SHP77 (cell line): ENCODE measurements around the gene RWDD3.

Experiments used
- DNase-seq, 2 experiments: peaks; one replicate each; lab custom pipeline; 2025; lab: John Stamatoyannopoulos, UW

Gene RWDD3, protein sequence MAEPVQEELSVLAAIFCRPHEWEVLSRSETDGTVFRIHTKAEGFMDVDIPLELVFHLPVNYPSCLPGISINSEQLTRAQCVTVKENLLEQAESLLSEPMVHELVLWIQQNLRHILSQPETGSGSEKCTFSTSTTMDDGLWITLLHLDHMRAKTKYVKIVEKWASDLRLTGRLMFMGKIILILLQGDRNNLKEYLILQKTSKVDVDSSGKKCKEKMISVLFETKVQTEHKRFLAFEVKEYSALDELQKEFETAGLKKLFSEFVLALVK

DNA sequence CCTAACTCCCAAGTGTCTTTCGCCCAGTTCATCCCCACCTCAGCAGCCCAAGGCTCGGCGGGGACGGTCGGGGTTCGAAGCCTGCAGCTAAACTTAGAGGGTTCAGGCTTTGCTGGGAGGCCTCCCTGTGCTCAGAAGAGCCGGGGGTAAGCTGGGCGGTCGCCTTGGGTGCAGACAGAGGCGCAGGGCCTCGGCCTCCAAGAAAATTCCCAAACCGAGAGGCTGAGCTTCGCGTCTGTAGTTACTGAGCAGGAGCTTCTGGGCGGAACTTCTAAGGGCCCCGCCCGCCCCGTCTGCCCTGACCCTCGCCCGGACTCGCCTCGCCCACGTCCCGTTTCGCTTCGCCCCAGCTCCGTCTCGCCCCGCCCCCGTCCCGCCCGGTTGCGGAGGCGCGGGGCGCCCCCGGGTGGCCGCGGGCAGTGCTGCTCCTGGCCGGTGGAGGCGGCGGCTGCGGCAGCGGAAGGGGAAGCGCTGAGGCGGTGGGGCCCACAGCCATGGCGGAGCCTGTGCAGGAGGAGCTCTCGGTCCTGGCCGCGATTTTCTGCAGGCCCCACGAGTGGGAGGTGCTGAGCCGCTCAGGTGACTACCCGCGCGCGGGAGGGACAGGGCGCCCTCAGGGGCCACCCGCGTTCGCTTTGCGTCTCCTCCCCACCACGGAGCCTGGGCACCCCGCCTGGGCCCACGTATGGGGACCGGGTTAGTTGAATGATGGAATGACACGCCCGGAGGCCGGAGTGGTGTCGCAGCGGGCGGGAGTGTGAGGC is at the start of gene RWDD3:
TSS of gene RWDD3 (plus strand) at position 474 of the 764 bp plus-strand sequence. CDS start at position 495, 21 bp downstream.
- DNase-seq, result peak; percentile 69 to 75

DNA sequence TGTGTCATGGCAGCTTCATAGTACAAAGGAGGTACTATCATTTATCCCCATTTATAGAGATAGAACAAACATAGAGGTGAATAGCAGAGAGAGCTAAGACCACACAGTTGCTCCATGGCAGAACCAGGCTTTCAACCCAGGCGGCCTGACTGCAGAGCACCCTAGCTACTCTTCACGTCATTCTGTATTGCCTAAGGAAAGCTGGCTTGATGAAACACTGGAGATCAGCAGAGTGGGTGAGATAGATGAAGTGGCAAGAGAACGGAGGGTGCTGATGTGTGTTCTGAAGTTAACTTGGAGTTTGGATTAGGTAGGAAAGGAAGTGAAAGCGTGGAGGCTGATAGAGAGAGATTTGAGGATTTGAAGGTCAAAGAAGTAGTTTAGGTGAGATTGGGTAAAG is 47.9 kb upstream of the RWDD3 start:
- DNase-seq, result no peak

DNA sequence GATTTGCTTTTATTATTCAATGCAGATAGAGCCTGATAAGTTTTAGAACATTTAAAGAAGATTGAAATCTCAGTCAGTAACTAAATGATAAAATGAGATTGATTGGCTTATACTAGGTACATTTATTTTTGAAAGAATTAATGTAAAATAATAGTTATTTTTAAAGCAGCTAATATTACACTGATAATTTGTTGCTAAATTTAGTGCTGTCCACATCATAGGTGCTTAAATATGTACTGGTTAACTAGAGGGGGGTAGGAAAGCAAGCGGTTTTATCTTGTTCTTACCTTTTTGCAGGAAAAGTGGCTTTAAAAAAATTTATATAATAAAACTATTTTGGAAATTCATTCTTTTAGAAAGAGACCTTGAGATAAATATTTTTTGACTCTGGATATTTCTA is 40.4 kb upstream of the RWDD3 start:
- DNase-seq, result no peak

DNA sequence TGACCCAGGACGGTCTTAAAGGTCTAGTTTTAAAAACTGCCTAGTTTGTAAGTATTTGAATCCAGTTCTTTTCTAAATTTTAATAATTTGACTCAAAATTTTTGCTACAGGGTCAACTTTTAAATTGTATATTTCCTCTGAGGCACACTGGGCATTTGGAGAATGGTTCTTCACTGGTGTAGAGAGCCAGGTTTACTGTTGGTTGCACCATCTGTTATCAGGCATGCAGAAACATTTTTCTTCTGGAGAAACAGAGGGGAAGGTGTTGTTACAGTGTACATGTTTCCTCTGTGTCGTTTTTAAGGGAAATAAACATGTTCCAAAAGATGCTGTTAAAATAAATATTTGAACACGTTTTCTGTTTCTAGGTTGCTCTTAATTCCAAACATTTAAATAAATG is 39.0 kb upstream of the RWDD3 start:
- DNase-seq, result no peak

DNA sequence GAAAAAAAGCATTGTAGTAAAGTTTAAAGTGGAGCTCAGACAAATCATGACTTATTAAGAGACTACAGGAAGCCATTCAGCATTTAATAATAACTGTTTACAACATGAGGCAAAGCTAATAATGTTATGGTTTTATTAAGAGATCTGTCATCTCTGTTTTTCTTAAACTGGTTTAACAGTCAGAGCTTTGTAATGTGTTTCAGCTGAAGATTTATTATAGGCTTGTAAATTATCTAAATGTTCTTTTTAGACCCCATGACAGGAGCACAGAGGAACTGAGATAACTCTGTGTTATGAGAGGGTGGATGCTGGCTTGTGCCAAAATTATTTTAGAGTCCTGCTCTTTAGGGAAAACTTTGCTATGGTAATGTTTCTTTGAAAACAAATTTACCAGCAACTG is 38.0 kb upstream of the RWDD3 start:
- no peak for DNase-seq

DNA sequence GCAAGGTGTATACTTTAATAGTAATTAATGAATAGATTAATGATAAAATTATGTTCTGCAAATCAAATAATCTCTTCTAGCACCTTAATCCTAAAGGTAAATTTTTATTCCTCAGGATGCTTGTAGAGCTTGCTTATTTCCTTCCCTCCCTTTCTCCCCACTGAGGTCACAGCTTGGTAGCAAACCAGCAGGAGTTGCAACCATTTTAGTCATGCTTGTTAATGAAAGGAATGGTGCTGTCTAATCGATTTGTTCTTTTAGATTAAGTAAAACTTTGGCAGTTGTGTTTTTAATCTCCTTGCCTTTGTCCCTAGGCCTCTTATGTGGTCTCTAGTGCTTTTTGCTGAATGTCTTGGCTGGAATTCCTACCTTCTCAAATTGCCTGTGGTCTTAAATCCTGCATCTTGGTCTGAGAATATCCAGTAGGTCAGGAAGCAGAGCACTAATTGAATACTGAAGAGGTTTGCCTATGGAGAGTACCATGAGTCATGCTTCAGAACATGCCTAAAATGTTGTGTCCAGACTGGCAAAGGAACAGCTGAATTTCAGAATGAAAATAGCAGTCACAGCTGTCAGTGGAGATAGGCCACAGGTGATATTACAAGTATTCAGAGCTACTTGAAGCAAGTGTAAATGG is 36.3 kb upstream of the RWDD3 start:
- no peak for DNase-seq

DNA sequence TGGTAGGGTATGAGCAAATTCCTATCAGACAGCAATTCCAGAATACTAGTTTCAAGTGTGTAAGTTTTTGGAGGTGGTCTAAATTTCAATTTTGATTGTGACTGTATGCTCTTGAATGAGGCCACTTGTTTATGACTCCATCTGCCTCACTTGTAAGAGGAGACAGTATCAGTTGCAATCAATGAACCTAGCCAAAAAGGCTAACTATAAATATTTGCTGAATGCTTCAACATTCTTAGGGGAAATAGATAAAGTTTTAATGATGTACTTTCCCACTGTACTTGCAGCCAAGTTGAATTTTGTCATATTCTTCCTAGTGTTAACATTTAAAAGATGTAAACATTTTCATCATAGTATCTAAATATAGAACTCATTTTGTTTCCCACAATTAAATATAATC is 32.1 kb upstream of the RWDD3 start:
- no peak for DNase-seq

DNA sequence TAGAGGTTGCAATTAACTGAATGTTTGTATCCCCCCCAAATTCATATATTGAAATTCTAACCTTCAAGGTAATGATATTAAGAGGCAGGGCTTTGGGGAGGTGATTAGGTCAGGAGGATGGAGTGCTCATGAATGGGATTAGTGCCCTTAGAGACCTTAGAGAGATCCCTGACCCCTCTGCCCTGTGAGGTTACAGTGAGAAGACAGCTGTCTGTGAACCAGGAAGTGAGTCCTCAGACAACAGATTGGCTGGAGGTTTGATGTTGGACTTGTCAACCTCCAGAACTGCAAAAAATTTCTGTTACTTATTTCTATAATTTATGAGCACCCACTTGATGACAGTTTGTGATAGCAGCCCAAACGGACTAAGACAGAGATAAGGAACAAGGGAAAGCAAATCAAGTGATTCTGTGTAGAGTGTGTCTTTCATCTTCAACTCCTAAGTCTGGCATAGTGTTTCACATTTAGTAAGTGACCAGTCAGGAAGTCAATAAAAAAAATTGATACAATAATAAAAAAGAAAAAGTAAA is 30.0 kb upstream of the RWDD3 start:
- DNase-seq, result no peak

DNA sequence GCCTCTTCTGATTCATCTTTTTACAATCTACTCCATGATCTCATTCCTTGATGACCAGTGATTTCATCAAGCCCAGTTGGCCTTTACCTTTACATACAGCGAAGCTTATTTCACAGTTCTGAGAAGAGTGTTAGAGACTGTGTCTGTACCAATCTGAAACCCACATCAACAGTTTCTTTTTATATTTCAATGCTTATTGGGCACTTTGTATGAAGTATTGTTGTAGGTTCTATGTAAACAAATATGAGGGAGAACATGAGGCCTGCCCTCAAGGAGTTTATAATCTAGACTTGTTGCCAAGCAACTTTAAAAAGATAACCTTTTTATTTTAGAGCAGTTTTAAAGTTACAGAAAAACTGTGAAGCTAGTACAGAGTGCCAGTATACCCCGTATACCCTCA is 27.5 kb upstream of the RWDD3 start:
- no peak for DNase-seq

DNA sequence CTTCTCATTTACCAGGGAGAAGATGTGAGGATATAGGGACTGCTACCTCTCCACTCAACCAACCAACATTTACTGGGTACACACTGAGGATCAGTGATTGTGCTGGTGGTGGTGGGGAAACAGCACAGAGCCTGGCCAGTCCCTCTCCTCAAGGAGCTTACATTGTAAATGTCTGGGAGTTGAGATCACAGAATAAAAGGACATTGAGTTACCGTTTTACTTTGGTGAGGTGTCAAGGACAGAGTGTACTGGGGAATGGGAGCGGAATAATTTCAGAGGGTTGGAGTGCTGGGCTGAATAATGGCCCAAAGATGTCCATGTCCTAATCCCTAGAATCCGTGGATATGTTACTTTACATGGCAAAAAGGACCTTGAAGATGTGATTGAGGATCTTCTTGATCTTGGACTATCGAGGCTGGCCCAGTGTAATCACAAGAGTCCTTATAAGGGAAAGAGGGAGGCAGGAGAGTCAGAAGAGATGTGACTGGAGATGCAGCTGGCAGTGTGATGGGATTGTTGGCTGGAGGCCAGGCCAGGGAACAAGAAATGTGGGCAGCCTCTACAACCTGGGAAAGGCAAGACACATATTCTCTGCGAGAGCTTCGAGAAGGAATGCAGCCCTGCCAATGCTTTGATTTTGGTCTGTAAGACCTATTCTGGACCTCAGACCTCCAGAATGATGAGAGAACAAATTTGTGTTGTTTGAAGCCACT is 26.6 kb upstream of the RWDD3 start:
- DNase-seq, result peak; percentile 19 to 46

DNA sequence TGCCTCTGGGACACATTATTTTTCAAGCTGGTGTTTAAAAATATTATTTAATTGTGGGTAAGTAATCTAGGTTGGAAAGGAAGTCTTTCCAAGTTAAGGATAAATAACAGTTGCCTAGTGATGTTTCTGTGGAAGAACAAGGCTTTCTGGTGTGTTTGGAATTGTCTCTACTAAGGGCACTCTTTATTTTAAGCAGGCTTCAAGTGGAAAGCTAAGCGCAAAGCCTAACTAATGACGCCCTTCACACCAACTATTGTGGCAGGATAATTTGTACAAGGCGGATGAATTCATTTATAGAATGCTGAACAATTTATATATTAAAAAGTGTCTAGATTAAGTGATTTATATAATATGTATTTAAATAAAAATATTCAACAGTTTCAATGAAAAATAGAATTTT is 25.1 kb upstream of the RWDD3 start:
- no peak for DNase-seq

DNA sequence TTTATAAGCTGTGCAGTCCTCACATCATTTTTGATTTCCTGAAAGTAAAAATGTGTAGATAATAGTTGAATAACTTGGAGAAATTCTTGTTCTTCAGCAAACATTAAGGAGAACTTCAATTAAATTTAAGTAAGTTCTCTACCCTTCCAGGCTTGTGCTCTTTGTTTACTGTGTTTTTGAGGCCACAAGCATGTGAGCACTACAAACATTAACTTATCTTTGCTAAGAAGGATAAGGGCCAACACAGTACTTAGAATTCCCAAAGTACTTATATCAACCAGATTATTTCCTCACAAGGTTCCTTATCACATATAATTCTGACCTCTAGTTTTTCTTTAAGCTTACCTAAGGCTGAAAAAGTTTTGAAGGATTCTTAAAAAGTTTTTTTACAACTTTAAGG is 24.7 kb upstream of the RWDD3 start:
- DNase-seq, result no peak

DNA sequence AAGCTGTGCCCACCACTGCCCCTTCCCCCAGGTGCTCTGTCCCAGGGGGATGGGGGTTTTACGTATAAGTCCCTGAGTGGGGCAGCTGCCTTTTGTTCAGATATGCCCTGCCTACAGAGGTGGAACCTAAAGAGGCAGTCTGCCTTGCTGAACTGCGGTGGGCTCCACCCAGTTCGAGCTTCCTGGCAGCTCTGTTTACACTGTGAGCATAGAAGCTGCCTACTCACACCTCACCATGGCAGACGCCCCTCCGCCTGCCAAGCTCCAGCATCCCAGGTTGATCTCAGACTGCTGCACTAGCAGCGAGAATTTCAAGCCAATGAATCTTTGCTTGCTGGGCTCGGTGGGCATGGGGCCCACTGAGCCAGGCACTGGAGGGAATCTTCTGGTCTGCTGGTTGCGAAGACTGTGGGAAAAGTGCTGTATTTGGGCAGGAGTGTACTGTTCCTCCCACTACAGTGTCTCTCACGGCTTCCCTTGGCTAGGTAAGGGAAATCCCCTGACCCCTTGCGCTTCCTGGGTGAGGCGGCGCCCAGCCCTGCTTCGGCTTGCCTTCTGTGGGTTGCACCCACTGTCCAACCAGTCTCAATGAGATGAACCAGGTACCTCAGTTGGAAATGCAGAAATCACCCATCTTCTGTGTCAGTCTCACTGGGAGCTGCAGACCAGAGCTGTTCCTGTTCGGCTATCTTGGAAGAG is 17.6 kb upstream of the RWDD3 start:
- peak in 1 of 2 experiments; percentile 14 for DNase-seq

DNA sequence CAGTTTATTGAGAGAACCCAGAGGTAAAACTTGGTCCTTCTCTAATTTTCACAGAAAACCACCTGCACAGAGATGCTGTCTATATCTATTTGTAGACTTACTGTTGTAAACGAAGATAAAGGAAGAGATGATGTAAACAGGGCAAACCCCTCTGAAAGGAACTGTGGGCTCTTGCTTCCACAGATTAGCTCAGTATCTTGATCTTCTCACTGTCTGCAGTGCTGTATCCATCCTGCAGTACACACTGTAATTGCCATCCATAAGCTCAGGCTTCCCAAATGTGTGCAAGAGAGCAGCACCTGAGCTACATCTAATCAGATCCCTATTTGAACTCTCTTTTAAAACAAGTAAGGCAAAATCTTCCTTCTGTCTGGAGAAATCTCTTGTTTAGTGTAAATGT is 16.6 kb upstream of the RWDD3 start:
- no peak for DNase-seq

DNA sequence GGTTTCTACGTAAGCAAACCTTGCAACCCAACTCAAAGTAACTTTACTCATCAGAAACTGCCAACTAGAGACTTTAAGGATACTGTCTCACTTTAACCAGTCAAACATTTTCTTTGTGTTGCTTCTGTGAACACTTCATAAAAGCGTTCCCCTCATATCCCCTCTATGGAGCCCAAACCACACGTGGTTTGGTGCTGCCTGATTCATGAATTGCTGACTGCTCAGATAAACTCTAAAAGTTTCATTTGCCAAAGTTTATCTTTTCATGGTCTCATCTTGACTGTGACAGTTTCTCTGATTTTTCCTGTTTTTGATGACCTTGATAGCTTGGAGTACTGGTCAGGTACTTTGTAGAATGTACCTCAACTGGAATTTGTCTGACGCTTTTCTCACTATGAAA is 14.6 kb upstream of the RWDD3 start:
- DNase-seq, result no peak

DNA sequence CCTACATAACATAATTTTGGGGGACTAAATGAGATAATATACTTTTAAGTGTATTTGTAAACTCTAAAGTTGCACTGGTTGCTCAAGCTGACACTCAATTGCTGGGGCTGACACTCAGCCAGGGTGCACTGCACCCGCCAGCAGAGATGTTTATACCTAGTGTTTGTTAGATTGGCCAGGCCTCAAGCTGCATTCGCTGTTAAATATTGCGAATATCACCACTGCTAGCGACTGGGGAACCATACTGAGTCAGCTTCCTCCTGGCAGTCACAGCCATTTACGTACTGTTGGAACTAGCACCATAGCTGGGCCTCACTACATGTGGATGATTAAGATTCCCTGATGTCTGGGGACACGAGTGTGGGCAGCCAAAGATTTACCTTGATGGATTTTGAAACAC is 12.7 kb upstream of the RWDD3 start:
- DNase-seq, result no peak

DNA sequence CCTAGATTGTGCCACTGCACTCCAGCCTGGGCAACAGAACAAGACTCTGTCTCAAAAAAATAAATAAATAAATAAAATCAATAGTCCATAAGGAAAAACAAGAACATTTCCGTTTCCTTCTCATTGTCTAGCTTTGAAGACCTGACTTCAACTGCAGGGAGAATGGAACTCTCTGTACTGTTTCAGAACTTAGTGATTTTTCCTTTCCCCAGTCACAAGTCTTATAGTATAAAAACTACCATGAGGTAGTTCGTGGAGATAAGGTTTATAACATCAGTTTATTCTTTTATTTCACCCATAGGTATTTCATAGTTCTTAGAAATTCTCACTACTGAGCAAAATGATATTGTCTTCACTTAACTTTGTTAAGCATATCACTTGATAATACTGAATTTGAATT is 11.4 kb upstream of the RWDD3 start:
- DNase-seq, result no peak

DNA sequence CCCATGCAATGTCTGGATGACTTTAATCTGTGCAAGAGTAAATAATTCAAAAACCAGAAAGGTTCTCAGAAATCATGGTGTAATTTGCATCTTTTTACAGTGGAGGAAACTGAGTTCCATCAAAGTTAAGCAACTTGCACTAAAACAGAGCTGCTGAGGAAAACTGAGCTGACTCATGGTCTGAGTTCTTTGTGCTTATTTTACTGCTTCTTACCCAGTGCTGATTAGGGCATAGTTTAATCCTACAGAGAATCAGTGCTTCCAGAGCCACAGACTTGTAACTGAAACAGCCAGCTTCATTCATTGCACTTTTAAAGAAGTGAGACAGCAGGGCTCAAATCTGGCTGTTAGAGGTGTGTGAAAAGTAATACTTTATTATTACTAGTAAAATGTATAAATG is 10.9 kb upstream of the RWDD3 start:
- no peak for DNase-seq

DNA sequence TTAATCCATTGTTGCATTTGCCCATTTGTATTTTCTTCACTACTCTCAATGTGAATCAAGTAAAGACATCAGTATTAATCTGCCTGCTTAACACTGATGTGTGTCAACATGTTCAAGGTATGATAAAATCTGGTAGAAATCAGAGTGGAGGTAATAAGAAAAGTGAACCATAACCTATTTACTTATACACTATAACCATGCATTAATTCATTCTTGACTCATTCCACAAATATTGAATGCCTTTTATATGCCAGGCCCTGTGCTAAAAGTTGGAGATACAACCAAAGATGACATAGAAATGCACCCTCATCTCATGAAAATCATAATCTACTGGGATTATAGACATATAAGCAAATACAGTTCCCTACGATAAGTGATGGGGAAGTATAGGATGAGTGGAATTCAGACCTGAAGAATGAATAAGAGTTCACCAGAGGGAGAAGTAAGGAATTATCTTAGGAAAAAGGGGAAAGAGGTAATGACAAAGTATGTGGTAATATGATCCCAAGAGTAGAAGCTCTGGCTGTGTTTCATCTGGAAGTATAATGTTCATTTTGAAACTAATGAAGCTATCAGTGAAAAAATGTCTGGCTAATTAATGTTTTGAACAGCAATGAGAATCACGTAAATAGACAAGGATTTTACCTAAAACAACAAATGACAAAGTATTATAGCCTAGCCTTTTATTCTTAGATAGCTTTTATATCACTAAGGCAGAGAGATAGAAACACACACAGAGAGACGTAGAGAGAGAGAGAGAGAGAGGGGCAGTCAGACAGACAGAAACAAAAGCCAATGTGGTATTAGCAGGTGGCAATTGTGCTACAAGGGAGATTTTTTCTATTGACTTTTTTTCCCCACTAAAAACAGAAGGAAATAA is 7.0 kb upstream of the RWDD3 start:
- no peak for DNase-seq

DNA sequence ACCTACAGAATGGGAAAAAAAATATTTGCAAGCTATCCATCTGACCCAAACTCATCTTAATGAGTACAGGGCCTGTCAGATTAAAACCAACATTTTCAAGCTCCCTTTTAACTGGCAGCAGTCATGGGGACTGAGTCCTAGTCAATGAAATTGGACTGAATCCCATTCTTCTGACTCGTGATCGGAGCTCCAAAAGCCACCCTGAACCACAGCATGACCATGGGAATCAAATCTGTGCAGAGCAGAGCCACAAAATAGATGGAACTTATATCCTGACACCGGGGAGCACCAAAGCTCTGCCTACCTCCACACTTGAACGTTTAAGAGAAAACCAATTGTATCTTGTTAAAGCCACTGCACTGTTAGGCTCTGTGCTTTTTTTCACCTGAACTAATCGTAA is 5.0 kb upstream of the RWDD3 start:
- no peak for DNase-seq

DNA sequence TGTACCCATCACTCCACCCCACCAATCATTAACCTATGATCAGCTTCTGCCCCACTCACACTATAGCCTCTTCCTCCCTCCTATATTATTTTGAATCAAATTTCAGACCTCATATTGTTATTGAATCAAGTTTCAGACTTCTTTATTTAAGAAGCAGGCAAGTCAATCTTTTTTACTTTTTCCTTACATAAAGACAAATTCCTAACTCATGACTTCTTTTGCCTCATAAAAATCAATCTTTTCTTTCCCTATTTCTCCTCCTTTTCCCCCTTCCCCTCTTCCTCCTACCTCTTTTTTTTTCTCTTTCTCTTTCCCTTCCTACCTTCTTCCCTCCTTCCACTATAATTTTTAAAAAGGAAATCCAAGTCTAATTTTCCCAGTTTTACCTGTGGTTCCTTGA is 4.3 kb upstream of the RWDD3 start:
- DNase-seq, result no peak
